H1 (cell line): ENCODE results near the gene BMPR1A. TPM values are rescaled to one million over a fixed set of nuclear protein-coding genes. Genes with fewer than 3 reads are reported as not detected.
A peak's percentile ranks its signal among the peaks of the same experiment; 100 is the strongest.

ENCODE experiments used
- CTCF ChIA-PET: fragments of 300-600 bp; sonication (Branson Sonifier 250); formaldehyde crosslinking; loops from one replicate; lab custom pipeline; 2021; ENCODE audit not compliant: partially characterized antibody; lab: Charles Lee
- POLR2A ChIA-PET: fragments of 300-600 bp; sonication (Branson Sonifier 250); formaldehyde crosslinking; loops from one replicate; lab custom pipeline; 2021; ENCODE audit warnings: inconsistent platforms; ENCODE audit not compliant: partially characterized antibody; lab: Charles Lee
- DNase-seq, 2 experiments: peaks; one replicate each; pipeline versions ENCODE4 v3.0.0 to v3.0.0-alpha.2; 2010 to 2022; ENCODE audit warnings: low spot score in 2 of 2, low read depth in 1 of 2, mixed read lengths in 1 of 2
- FAIRE-seq: peaks from 2 replicates; lab custom pipeline; 2011; peaks lifted over from hg19 to GRCh38; lab: Jason Lieb, UNC
- H2AFZ ChIP-seq: 2 replicates; pipeline ENCODE4 v1.8.1; 2012; ENCODE audit warnings: low read length, inconsistent platforms
- H2AK5ac ChIP-seq: 2 replicates; pipeline ENCODE4 v1.6.1; 2013; ENCODE audit warnings: low read depth, low read length
- H2BK120ac ChIP-seq: replicated peaks from 2 replicates; pipeline ENCODE3; 2013; ENCODE audit warnings: low read depth, low read length, inconsistent platforms
- H2BK12ac ChIP-seq: 2 replicates; pipeline ENCODE4 v1.6.1; 2013; ENCODE audit warnings: low read depth, low read length
- H2BK15ac ChIP-seq: 2 replicates; pipeline ENCODE4 v1.6.1; 2013; ENCODE audit warnings: low read length
- H2BK20ac ChIP-seq: 2 replicates; pipeline ENCODE4 v1.6.1; 2013; ENCODE audit warnings: low read length
- H2BK5ac ChIP-seq: 2 replicates; pipeline ENCODE4 v1.6.1; 2013; ENCODE audit warnings: low read depth, low read length
- H3K14ac ChIP-seq: 2 replicates; pipeline ENCODE4 v1.6.1; 2013; ENCODE audit warnings: inconsistent platforms; ENCODE audit not compliant: insufficient read length
- H3K18ac ChIP-seq: 2 replicates; pipeline ENCODE4 v1.6.1; 2013; ENCODE audit warnings: low read length; ENCODE audit errors: extremely low read depth
- H3K23ac ChIP-seq: 2 replicates; pipeline ENCODE4 v1.6.1; 2013; ENCODE audit warnings: inconsistent platforms; ENCODE audit not compliant: insufficient read length
- H3K23me2 ChIP-seq: 2 replicates; pipeline ENCODE4 v1.6.1; 2013; ENCODE audit warnings: low read depth, low read length
- H3K27ac ChIP-seq: 2 replicates; pipeline ENCODE4 v1.6.1; 2011; ENCODE audit warnings: low read depth, low read length, inconsistent platforms
- H3K27me3 ChIP-seq, 4 experiments: replicated peaks in 1 of 4; 1 replicate in 1 of 4; 2 replicates in 3 of 4; pipeline versions ENCODE4 v1.6.1 to v1.8.1; 2011 to 2013; ENCODE audit warnings: low read length in 3 of 4, mild to moderate bottlenecking in 3 of 4, inconsistent platforms in 2 of 4, mixed read lengths in 2 of 4, moderate library complexity in 1 of 4; ENCODE audit not compliant: control insufficient read depth in 3 of 4, insufficient read depth in 3 of 4; ENCODE audit errors: extremely low read depth in 1 of 4
- H3K36me3 ChIP-seq, 4 experiments: 2 replicates each; pipeline versions ENCODE4 v1.6.1 to v1.8.1; 2011 to 2013; ENCODE audit warnings: mild to moderate bottlenecking in 4 of 4, low read length in 3 of 4, moderate library complexity in 2 of 4, control low read depth in 1 of 4, inconsistent platforms in 1 of 4; ENCODE audit not compliant: insufficient read depth in 4 of 4, control insufficient read depth in 2 of 4
- H3K4ac ChIP-seq: replicated peaks from 2 replicates; pipeline ENCODE3; 2013; ENCODE audit warnings: low read length, low read depth, mixed read lengths, inconsistent platforms; ENCODE audit not compliant: insufficient read length
- H3K4me1 ChIP-seq, 4 experiments: replicated peaks in 1 of 4; 1 replicate in 1 of 4; 2 replicates in 3 of 4; pipeline versions ENCODE4 v1.6.1 to v1.8.1; 2011 to 2013; ENCODE audit warnings: low read length in 3 of 4, inconsistent platforms in 2 of 4, mixed read lengths in 1 of 4; ENCODE audit not compliant: insufficient read depth in 4 of 4, control insufficient read depth in 3 of 4
- H3K4me2 ChIP-seq, 2 experiments: 2 replicates each; pipeline versions ENCODE4 v1.6.1 to v1.8.1; 2011 to 2013; ENCODE audit warnings: low read depth in 2 of 2, low read length in 2 of 2, control low read depth in 1 of 2, inconsistent platforms in 1 of 2, mild to moderate bottlenecking in 1 of 2; ENCODE audit not compliant: insufficient read depth in 1 of 2
- H3K4me3 ChIP-seq, 4 experiments: fragments of 200-600, 300-600 bp in 1 of 4; sonication (generic), shearing (Covaris generic), sonication (Bioruptor Twin) in 1 of 4; 2 replicates each; pipeline versions ENCODE4 v1.5.1 to v1.8.1; 2011 to 2016; ENCODE audit warnings: low read length in 4 of 4, low read depth in 3 of 4, control low read depth in 2 of 4, inconsistent platforms in 2 of 4, mild to moderate bottlenecking in 2 of 4, mixed read lengths in 1 of 4, moderate library complexity in 1 of 4; ENCODE audit not compliant: insufficient read depth in 2 of 4; ENCODE audit errors: extremely low read depth in 1 of 4
- H3K56ac ChIP-seq: replicated peaks from 2 replicates; pipeline ENCODE3; 2013; ENCODE audit warnings: low read depth, mild to moderate bottlenecking, mixed read lengths, low read length, inconsistent platforms; ENCODE audit not compliant: insufficient read length
- H3K79me1 ChIP-seq: 2 replicates; pipeline ENCODE4 v1.6.1; 2013; ENCODE audit warnings: low read depth, low read length, control low read depth
- H3K79me2 ChIP-seq, 2 experiments: 2 replicates each; pipeline versions ENCODE4 v1.6.1 to v1.8.1; 2012 to 2013; ENCODE audit warnings: low read length in 2 of 2, mild to moderate bottlenecking in 2 of 2, inconsistent platforms in 1 of 2; ENCODE audit not compliant: insufficient read depth in 2 of 2, control insufficient read depth in 1 of 2
- H3K9ac ChIP-seq, 4 experiments: replicated peaks in 1 of 4; 1 replicate in 1 of 4; 2 replicates in 3 of 4; pipeline versions ENCODE4 v1.6.1 to v1.8.1; 2011 to 2013; ENCODE audit warnings: low read depth in 3 of 4, low read length in 3 of 4, control low read depth in 2 of 4, mild to moderate bottlenecking in 2 of 4, moderate library complexity in 2 of 4, inconsistent platforms in 1 of 4; ENCODE audit errors: extremely low read depth in 1 of 4
- H3K9me3 ChIP-seq, 2 experiments: 2 replicates each; pipeline versions ENCODE4 v1.6.1 to v1.8.1; 2012 to 2013; ENCODE audit warnings: mild to moderate bottlenecking in 2 of 2, moderate library complexity in 2 of 2, control low read depth in 1 of 2, inconsistent platforms in 1 of 2, low read depth in 1 of 2, low read length in 1 of 2, mixed read lengths in 1 of 2; ENCODE audit not compliant: insufficient read depth in 2 of 2
- H4K20me1 ChIP-seq, 2 experiments: replicated peaks in 1 of 2; 2 replicates each; pipeline versions ENCODE3 to v1.8.1; 2011 to 2013; ENCODE audit warnings: inconsistent platforms in 2 of 2, low read length in 2 of 2, mild to moderate bottlenecking in 1 of 2; ENCODE audit not compliant: insufficient read depth in 2 of 2, control insufficient read depth in 1 of 2
- H4K5ac ChIP-seq: 2 replicates; pipeline ENCODE4 v1.6.1; 2013; ENCODE audit warnings: low read length, low read depth, mixed read lengths, inconsistent platforms; ENCODE audit not compliant: insufficient read length
- H4K8ac ChIP-seq: 2 replicates; pipeline ENCODE4 v1.8.0; 2013; ENCODE audit warnings: mild to moderate bottlenecking, moderate library complexity, low read length, inconsistent platforms; ENCODE audit not compliant: insufficient read depth; ENCODE audit errors: extremely low read depth
- H4K91ac ChIP-seq: replicated peaks from 2 replicates; pipeline ENCODE3; 2013; ENCODE audit warnings: low read length, mixed read lengths, inconsistent platforms; ENCODE audit not compliant: insufficient read length
- GABPA ChIP-seq: IDR thresholded peaks from 2 replicates; pipeline ENCODE4 v1.6.1; 2011; ENCODE audit warnings: mild to moderate bottlenecking, low read length, moderate library complexity, borderline replicate concordance; ENCODE audit not compliant: insufficient read depth
- KDM5A ChIP-seq: fragments of 200-600 bp; IDR thresholded peaks from 2 replicates; pipeline ENCODE4 v1.7.1; 2012; ENCODE audit warnings: mild to moderate bottlenecking, low read length, inconsistent platforms, mixed read lengths
- WGBS, 2 experiments: shearing (Covaris generic) in 1 of 2; methylation state at CpG; one replicate each; pipeline versions ENCODE4 v1.1.6 to v1.1.7; 2013 to 2015; ENCODE audit warnings: low lambda C conversion rate in 2 of 2, mixed read lengths in 2 of 2, inconsistent platforms in 1 of 2, low coverage in 1 of 2, missing lambda C conversion rate in 1 of 2; ENCODE audit not compliant: insufficient replicate concordance in 2 of 2, insufficient coverage in 1 of 2, insufficient read length in 1 of 2; ENCODE audit errors: extremely low coverage in 1 of 2, missing lambda C conversion rate in 1 of 2; 5-methylcytosine and 5-hydroxymethylcytosine counted together
- polyA plus RNA-seq, 7 experiments: library from polyadenylated mRNA; depleted of rRNA in 3 of 7; stranded (reverse) in 5 of 7; unstranded in 2 of 7; fragments of >200 nt in 5 of 7; fragments of 200-250 nt in 2 of 7; gene quantifications; 1 replicate in 5 of 7; 2 replicates in 1 of 7; 4 replicates in 1 of 7; pipeline versions ENCODE4 v1.2.1 to v1.2.3, GENCODE V29; 2011 to 2013; ENCODE audit warnings: missing spikeins in 2 of 7, mixed read lengths in 2 of 7
- total RNA-seq: library from RNA; stranded (reverse); fragmentation: NEBNext Ultra II Directional; extraction: Animal tissue kit (Norgen Biotek cat#: 25700); gene quantifications from 2 replicates; pipeline ENCODE4 v1.2.1, GENCODE V29; 2021

The BMPR1A gene
- total and polyA plus RNA-seq, 2 of the 8 experiments (the other 6 are each of a cell fraction or from before 2014, with no cell fraction given), result 34.4 to 129 TPM

DNA sequence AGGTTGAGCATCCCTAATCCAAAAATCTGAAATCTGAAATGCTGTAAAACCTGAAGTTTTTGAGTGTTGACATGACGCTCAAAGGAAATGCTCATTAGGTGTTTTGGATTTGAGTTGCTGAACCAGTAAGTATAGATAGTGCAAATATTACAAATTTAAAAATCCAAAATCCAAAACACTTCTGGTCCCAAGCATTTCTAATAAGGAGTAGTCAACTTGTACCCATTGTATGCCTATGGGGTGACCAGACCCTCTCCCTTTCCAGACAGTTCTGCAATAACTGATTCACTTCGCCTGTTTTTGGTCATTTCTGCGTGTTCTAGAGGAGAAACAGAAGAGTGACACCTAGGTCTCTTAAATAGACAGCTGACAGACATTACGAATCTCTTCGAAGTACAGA, 110.7 kb downstream of the BMPR1A start:
- Histone ChIP-seq H3K27me3 (no peaks in the 10 kb centered on the region), H3K4me1 (peaks cover 8 to 45% (median 35%) of the 10 kb centered on the region in 4 experiments), H3K36me3 (no peaks in the 10 kb centered on the region), H3K4ac (no peak overlapping the region), H4K91ac (peak overlapping the region; percentile 5), H3K9ac (no peak overlapping the region), H2BK20ac (no peak overlapping the region), H2BK12ac (no peak overlapping the region; the same call in 1 of the 2 replicates), H3K27ac (peak overlapping the region; percentile 33; the same call in 1 of the 2 replicates), H4K5ac (peak overlapping the region; percentile 63), H2BK15ac (no peak overlapping the region), H2AFZ (no peak overlapping the region), H2BK120ac (no peak overlapping the region), H3K23ac (no peak overlapping the region), H3K4me3 (no peak overlapping the region), H3K56ac (peak overlapping the region; percentile 20), H3K23me2 (no peaks in the 10 kb centered on the region; the same call in 1 of the 2 replicates), H2BK5ac (peak overlapping the region; percentile 67; the same call in 1 of the 2 replicates), H4K20me1 (peaks cover 0 to 1% of the 10 kb centered on the region in 2 experiments), H2AK5ac (no peak overlapping the region), H3K9me3 (no peaks in the 10 kb centered on the region), H3K14ac (no peak overlapping the region), H3K79me1 (no peaks in the 10 kb centered on the region; the same call in 1 of the 2 replicates), H4K8ac (no peak overlapping the region), H3K79me2 (peaks cover 0 to 43% of the 10 kb centered on the region in 2 experiments; a peak in 2 of 4 replicates), H3K4me2 (no peak overlapping the region), H3K18ac (no peak overlapping the region; the same call in 1 of the 2 replicates)
- POLR2A ChIA-PET, result no interaction called here
- FAIRE-seq (no peak), DNase-seq (no peak)
- CTCF ChIA-PET, result interaction anchor here (1.2 to 2.6 kb wide), 3 partner anchors 32 to 174 kb away, joined by 4 to 7 read pairs (median 6); partner anchors contain the start of gene BMPR1A
- WGBS, 2 experiments, result 82% methylated on average over 5 of the region's 5 CpGs; no CpG with 5 or more reads in 1 of the 2 experiments
- TF ChIP-seq GABPA (no peak), KDM5A (no peak)
